Liver (tissue), 9 donors: ENCODE data around the gene ASB1. TPM values are rescaled to one million over a fixed set of nuclear protein-coding genes. Genes with fewer than 3 reads are reported as not detected.

Experiments used
- DNase-seq: peaks from one replicate; pipeline ENCODE4 v3.0.0-alpha.2; 2017; ENCODE audit warnings: low spot score
- H3K27ac ChIP-seq, 2 donors: one replicate each; pipeline ENCODE4 v1.7.0; 2013; ENCODE audit warnings: inconsistent platforms in 2 of 2, low read length in 2 of 2, control low read depth in 1 of 2, low read depth in 1 of 2, mild to moderate bottlenecking in 1 of 2
- H3K27me3 ChIP-seq, 4 donors: one replicate each; pipeline versions ENCODE4 v1.6.1 to v1.7.0; 2013; ENCODE audit warnings: low read length in 3 of 4, inconsistent platforms in 1 of 4, mild to moderate bottlenecking in 1 of 4, moderate library complexity in 1 of 4; ENCODE audit not compliant: control insufficient read depth in 4 of 4, insufficient read depth in 4 of 4
- H3K36me3 ChIP-seq, 4 donors: one replicate each; pipeline versions ENCODE4 v1.6.1 to v1.7.0; 2013; ENCODE audit warnings: low read length in 3 of 4, mild to moderate bottlenecking in 3 of 4, low read depth in 1 of 4, moderate library complexity in 1 of 4; ENCODE audit not compliant: control insufficient read depth in 4 of 4, insufficient read depth in 3 of 4
- H3K4me1 ChIP-seq, 4 donors: one replicate each; pipeline versions ENCODE4 v1.6.1 to v1.7.0; 2013; ENCODE audit warnings: low read length in 3 of 4, mild to moderate bottlenecking in 3 of 4, moderate library complexity in 1 of 4; ENCODE audit not compliant: control insufficient read depth in 4 of 4, insufficient read depth in 4 of 4
- H3K4me3 ChIP-seq, 3 donors: one replicate each; pipeline versions ENCODE4 v1.6.1 to v1.7.0; 2013; ENCODE audit warnings: low read length in 3 of 3, control low read depth in 1 of 3, low read depth in 1 of 3, mild to moderate bottlenecking in 1 of 3
- H3K9ac ChIP-seq, 2 donors: one replicate each; pipeline ENCODE4 v1.7.0; 2013; ENCODE audit warnings: low read length in 2 of 2, mild to moderate bottlenecking in 2 of 2, moderate library complexity in 2 of 2, control low read depth in 1 of 2, low read depth in 1 of 2
- H3K9me3 ChIP-seq, 4 donors: one replicate each; pipeline versions ENCODE4 v1.6.1 to v1.7.0; 2013; ENCODE audit warnings: low read length in 3 of 4; ENCODE audit not compliant: control insufficient read depth in 4 of 4
- EGR1 ChIP-seq, 2 donors: IDR thresholded peaks; 2 replicates each; pipeline ENCODE4 v1.6.1; 2016 to 2018; ENCODE audit warnings: antibody characterized with exemption in 2 of 2, low read depth in 2 of 2
- FOXA1 ChIP-seq: IDR thresholded peaks from 2 replicates; pipeline ENCODE4 v1.6.1; 2016; ENCODE audit warnings: antibody characterized with exemption
- FOXA2 ChIP-seq: IDR thresholded peaks from 2 replicates; pipeline ENCODE4 v1.6.1; 2016; ENCODE audit warnings: antibody characterized with exemption
- GABPA ChIP-seq, 2 donors: IDR thresholded peaks in 1 of 2; conservative IDR thresholded peaks in 1 of 2; 2 replicates each; pipeline ENCODE4 v1.6.1; 2016; ENCODE audit warnings: antibody characterized with exemption in 2 of 2, mild to moderate bottlenecking in 1 of 2, moderate library complexity in 1 of 2
- HNF4A ChIP-seq, 2 donors: conservative IDR thresholded peaks; 2 replicates each; pipeline ENCODE4 v1.6.1; 2016; ENCODE audit warnings: antibody characterized with exemption in 2 of 2, mild to moderate bottlenecking in 2 of 2
- HNF4G ChIP-seq: IDR thresholded peaks from 2 replicates; pipeline ENCODE4 v1.6.1; 2016; ENCODE audit warnings: antibody characterized with exemption
- JUND ChIP-seq, 2 donors: IDR thresholded peaks; 2 replicates each; pipeline ENCODE4 v1.6.1; 2016; ENCODE audit warnings: antibody characterized with exemption in 2 of 2
- NR2F2 ChIP-seq: IDR thresholded peaks from 2 replicates; pipeline ENCODE4 v1.6.1; 2016; ENCODE audit warnings: antibody characterized with exemption
- RAD21 ChIP-seq, 2 donors: IDR thresholded peaks; 2 replicates each; pipeline ENCODE4 v1.6.1; 2016; ENCODE audit warnings: antibody characterized with exemption in 2 of 2, mild to moderate bottlenecking in 2 of 2
- RXRA ChIP-seq, 2 donors: IDR thresholded peaks; 2 replicates each; pipeline ENCODE4 v1.6.1; 2017 to 2018; ENCODE audit warnings: antibody characterized with exemption in 2 of 2, mild to moderate bottlenecking in 1 of 2
- SP1 ChIP-seq: IDR thresholded peaks from 2 replicates; pipeline ENCODE4 v1.6.1; 2018; ENCODE audit warnings: antibody characterized with exemption, mild to moderate bottlenecking
- TAF1 ChIP-seq: conservative IDR thresholded peaks from 2 replicates; pipeline ENCODE4 v1.6.1; 2016; ENCODE audit warnings: antibody characterized with exemption, mild to moderate bottlenecking
- YY1 ChIP-seq: IDR thresholded peaks from 2 replicates; pipeline ENCODE4 v1.6.1; 2016; ENCODE audit warnings: antibody characterized with exemption, mild to moderate bottlenecking
- WGBS: extraction: QIAGEN DNeasy Blood & Tissue Kit; methylation state at CpG from one replicate; pipeline ENCODE4 v1.1.7; 2013; 5-methylcytosine and 5-hydroxymethylcytosine counted together
- polyA plus RNA-seq, 2 donors: library from polyadenylated mRNA; stranded (reverse) in 1 of 2; unstranded in 1 of 2; fragments of 200-250 nt in 1 of 2; fragments of >200 nt in 1 of 2; fragmentation: Nextera tagmentation in 1 of 2; extraction: Ambion mirVana in 1 of 2; gene quantifications; one replicate each; pipeline versions ENCODE4 v1.2.1 to v1.2.3, GENCODE V29; 2013 to 2015
- total RNA-seq, 2 donors: library from RNA; depleted of rRNA; stranded (reverse); fragments of >200 nt; gene quantifications; one replicate each; pipeline ENCODE4 v1.2.3, GENCODE V29; 2014
- TF ChIP-seq, protein P1 (sequence below): IDR thresholded peaks from 2 replicates; pipeline ENCODE4 v1.6.1; 2016; ENCODE audit warnings: antibody characterized with exemption
- TF ChIP-seq, protein P2 (sequence below): IDR thresholded peaks from 2 replicates; pipeline ENCODE4 v1.6.1; 2016; ENCODE audit warnings: antibody characterized with exemption
- TF ChIP-seq, protein P3 (sequence below): IDR thresholded peaks from 2 replicates; pipeline ENCODE4 v1.6.1; 2016; ENCODE audit warnings: antibody characterized with exemption, mild to moderate bottlenecking
- TF ChIP-seq, protein P4 (sequence below): fragments of 150-350 bp; IDR thresholded peaks from 2 replicates; pipeline ENCODE4 v1.5.1; 2017; ENCODE audit warnings: improper control_type of control experiment, low read depth, low read length; ENCODE audit not compliant: missing input control
- TF ChIP-seq, protein P5 (sequence below): IDR thresholded peaks from 2 replicates; pipeline ENCODE4 v1.6.1; 2016; ENCODE audit warnings: antibody characterized with exemption
- donor health status: healthy.
- donor health status: healthy.
- donor health status: healthy.
- donor health status: healthy.
- donor health status: healthy.

The ASB1 gene
- total and polyA plus RNA-seq, 4 donors, result 6.1 to 15.2 (median 10.5) TPM

DNA sequence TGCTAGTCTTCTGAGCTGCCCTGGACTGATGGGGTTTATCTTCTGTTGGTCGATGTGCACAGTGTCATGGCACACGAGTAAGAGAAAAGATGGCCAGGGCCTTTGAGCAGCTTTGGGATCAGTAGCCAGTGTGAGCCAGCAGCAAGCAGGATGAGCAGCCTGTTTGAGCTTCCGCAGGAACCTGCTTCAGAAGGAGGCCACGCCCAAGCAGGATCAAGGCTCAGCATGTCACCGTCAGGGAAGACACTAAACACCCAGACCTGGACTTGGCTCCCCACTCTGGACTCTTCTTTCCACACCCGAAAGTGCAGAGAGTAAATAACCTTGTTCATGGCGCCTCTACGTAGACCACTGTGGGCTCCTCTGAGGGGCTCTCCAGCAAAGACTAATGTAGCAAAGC lies 25.2 kb upstream of the ASB1 start:
- Histone ChIP-seq H3K4me3 (no peak overlapping the region), H3K27ac (no peak overlapping the region), H3K27me3 (no peaks in the 10 kb centered on the region), H3K4me1 (peaks cover 0 to 15% (median 7%) of the 10 kb centered on the region in 4 donors), H3K9me3 (no peaks in the 10 kb centered on the region), H3K9ac (no peak overlapping the region), H3K36me3 (peaks cover 0 to 11% (median 5%) of the 10 kb centered on the region in 4 donors)
- WGBS, result 87% methylated on average over 8 of the region's 8 CpGs
- DNase-seq, result no peak
- no peak for TF ChIP-seq YY1
- TF ChIP-seq, protein P1, sequence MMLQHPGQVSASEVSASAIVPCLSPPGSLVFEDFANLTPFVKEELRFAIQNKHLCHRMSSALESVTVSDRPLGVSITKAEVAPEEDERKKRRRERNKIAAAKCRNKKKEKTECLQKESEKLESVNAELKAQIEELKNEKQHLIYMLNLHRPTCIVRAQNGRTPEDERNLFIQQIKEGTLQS, result no peak
- TF ChIP-seq HNF4A (conservative IDR thresholded peaks at IDR 0.05), result no peak
- TF ChIP-seq HNF4G, result no peak
- TF ChIP-seq, protein P2, sequence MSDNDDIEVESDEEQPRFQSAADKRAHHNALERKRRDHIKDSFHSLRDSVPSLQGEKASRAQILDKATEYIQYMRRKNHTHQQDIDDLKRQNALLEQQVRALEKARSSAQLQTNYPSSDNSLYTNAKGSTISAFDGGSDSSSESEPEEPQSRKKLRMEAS, result no peak
- no peak for TF ChIP-seq RXRA (IDR thresholded peaks at IDR 0.05)
- TF ChIP-seq TAF1, result no peak
- TF ChIP-seq JUND (IDR thresholded peaks at IDR 0.05), result no peak
- TF ChIP-seq, protein P3, sequence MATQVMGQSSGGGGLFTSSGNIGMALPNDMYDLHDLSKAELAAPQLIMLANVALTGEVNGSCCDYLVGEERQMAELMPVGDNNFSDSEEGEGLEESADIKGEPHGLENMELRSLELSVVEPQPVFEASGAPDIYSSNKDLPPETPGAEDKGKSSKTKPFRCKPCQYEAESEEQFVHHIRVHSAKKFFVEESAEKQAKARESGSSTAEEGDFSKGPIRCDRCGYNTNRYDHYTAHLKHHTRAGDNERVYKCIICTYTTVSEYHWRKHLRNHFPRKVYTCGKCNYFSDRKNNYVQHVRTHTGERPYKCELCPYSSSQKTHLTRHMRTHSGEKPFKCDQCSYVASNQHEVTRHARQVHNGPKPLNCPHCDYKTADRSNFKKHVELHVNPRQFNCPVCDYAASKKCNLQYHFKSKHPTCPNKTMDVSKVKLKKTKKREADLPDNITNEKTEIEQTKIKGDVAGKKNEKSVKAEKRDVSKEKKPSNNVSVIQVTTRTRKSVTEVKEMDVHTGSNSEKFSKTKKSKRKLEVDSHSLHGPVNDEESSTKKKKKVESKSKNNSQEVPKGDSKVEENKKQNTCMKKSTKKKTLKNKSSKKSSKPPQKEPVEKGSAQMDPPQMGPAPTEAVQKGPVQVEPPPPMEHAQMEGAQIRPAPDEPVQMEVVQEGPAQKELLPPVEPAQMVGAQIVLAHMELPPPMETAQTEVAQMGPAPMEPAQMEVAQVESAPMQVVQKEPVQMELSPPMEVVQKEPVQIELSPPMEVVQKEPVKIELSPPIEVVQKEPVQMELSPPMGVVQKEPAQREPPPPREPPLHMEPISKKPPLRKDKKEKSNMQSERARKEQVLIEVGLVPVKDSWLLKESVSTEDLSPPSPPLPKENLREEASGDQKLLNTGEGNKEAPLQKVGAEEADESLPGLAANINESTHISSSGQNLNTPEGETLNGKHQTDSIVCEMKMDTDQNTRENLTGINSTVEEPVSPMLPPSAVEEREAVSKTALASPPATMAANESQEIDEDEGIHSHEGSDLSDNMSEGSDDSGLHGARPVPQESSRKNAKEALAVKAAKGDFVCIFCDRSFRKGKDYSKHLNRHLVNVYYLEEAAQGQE, result no peak
- no peak for TF ChIP-seq GABPA (IDR thresholded peaks at IDR 0.05 in 1 of 2, conservative IDR thresholded peaks at IDR 0.05 in 1 of 2)
- no peak for TF ChIP-seq RAD21 (IDR thresholded peaks at IDR 0.05)
- TF ChIP-seq SP1, result no peak

DNA sequence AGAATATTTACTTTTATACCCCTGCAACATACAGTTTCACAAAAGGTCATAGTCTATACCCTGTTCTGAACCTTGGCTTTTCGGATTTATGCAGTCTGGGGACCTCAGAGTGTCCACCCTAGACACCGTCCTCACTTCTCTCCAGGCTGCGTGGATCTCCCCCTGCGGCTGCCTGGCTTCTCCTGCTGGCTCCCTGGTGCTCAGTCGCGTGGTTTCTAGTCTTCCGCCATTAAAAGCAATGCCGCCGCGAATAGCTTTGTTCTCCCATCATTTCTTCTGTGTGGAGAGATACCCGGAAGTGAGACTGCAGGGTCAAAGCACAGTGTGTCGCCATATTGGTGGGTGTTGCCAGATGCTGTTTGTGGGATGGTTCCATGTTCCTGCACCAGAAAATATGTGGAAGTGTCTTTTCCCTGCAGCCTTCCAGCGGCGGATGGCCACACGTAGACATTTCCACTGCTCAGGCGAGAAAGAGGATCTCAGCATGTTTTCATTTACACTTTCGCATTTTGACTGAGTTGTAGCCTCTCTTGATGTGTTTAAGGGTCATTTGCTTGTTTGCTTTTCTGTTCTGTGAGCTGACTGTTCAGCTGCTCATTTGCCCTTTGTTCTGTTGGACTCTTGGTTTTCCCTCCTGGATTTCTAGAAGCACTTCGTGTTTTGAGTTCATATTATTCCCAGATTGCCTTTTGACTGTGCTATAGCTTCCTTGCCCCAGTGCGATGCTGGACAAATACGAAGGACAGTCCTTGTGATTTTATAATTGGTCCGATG lies 22.9 kb upstream of the ASB1 start:
- DNase-seq, result no peak
- H3K4me3 ChIP-seq, result peak overlapping the region in 1 of 3 donors; percentile 44
- H3K27me3 ChIP-seq, result no peaks in the 10 kb centered on the region
- WGBS, result 61% methylated on average over 21 of the region's 21 CpGs
- H3K4me1 ChIP-seq, result peaks cover 0 to 15% (median 7%) of the 10 kb centered on the region in 4 donors
- no peak overlapping the region for H3K9ac ChIP-seq
- peak overlapping the region; percentile 62 for H3K27ac ChIP-seq
- H3K36me3 ChIP-seq, result peaks cover 0 to 9% (median 4%) of the 10 kb centered on the region in 4 donors
- no peaks in the 10 kb centered on the region for H3K9me3 ChIP-seq
- TF ChIP-seq RAD21 (IDR thresholded peaks at IDR 0.05) (peak; percentile 17 to 18), EGR1 (IDR thresholded peaks at IDR 0.05; ENCODE audit: low read depth in 2 of 2) (peak in 1 of 2 donors; percentile 16), JUND (IDR thresholded peaks at IDR 0.05) (peak in 1 of 2 donors; percentile 55), TAF1 (no peak), HNF4A (conservative IDR thresholded peaks at IDR 0.05) (peak; percentile 90 to 92), FOXA1 (peak; percentile 29), RXRA (IDR thresholded peaks at IDR 0.05) (peak; percentile 60 to 70), HNF4G (peak; percentile 65), SP1 (peak; percentile 90), NR2F2 (no peak), FOXA2 (peak; percentile 69), GABPA (IDR thresholded peaks at IDR 0.05 in 1 of 2, conservative IDR thresholded peaks at IDR 0.05 in 1 of 2) (no peak), YY1 (peak; percentile 86)
- TF ChIP-seq, protein P4, sequence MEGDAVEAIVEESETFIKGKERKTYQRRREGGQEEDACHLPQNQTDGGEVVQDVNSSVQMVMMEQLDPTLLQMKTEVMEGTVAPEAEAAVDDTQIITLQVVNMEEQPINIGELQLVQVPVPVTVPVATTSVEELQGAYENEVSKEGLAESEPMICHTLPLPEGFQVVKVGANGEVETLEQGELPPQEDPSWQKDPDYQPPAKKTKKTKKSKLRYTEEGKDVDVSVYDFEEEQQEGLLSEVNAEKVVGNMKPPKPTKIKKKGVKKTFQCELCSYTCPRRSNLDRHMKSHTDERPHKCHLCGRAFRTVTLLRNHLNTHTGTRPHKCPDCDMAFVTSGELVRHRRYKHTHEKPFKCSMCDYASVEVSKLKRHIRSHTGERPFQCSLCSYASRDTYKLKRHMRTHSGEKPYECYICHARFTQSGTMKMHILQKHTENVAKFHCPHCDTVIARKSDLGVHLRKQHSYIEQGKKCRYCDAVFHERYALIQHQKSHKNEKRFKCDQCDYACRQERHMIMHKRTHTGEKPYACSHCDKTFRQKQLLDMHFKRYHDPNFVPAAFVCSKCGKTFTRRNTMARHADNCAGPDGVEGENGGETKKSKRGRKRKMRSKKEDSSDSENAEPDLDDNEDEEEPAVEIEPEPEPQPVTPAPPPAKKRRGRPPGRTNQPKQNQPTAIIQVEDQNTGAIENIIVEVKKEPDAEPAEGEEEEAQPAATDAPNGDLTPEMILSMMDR, result no peak
- TF ChIP-seq, protein P3, result peak; percentile 62
- TF ChIP-seq, protein P5, sequence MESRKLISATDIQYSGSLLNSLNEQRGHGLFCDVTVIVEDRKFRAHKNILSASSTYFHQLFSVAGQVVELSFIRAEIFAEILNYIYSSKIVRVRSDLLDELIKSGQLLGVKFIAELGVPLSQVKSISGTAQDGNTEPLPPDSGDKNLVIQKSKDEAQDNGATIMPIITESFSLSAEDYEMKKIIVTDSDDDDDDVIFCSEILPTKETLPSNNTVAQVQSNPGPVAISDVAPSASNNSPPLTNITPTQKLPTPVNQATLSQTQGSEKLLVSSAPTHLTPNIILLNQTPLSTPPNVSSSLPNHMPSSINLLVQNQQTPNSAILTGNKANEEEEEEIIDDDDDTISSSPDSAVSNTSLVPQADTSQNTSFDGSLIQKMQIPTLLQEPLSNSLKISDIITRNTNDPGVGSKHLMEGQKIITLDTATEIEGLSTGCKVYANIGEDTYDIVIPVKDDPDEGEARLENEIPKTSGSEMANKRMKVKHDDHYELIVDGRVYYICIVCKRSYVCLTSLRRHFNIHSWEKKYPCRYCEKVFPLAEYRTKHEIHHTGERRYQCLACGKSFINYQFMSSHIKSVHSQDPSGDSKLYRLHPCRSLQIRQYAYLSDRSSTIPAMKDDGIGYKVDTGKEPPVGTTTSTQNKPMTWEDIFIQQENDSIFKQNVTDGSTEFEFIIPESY, result peak; percentile 33
- TF ChIP-seq, protein P2, result no peak
